Right lobe of liver (tissue), 6 donors: ENCODE results near the gene BSCL2. TPM values are rescaled to one million over a fixed set of nuclear protein-coding genes. Genes with fewer than 3 reads are reported as not detected.

Experiments used
- ATAC-seq, 4 donors: fragments of 200-7000 bp; cut with Tn5 transposase; one replicate each; pipeline ENCODE4 v1.9.1; 2020; ENCODE audit warnings: mild to moderate bottlenecking in 4 of 4, moderate library complexity in 4 of 4
- DNase-seq, 3 donors: peaks; one replicate each; pipeline ENCODE4 v3.0.0-alpha.2; 2020
- H3K27ac ChIP-seq, 3 donors: fragments of 200-600 bp; one replicate each; pipeline ENCODE4 v1.8.0; 2022
- H3K27me3 ChIP-seq, 2 donors: fragments of 200-600 bp; one replicate each; pipeline ENCODE4 v1.8.0; 2022
- H3K36me3 ChIP-seq, 4 donors: fragments of 200-600 bp; sonication (generic) in 1 of 4; one replicate each; pipeline versions ENCODE4 v1.5.1 to v1.8.0; 2017 to 2022; ENCODE audit warnings: control low read depth in 1 of 4
- H3K4me1 ChIP-seq, 4 donors: fragments of 200-600 bp; sonication (generic) in 1 of 4; one replicate each; pipeline versions ENCODE4 v1.5.1 to v1.8.0; 2017 to 2022; ENCODE audit warnings: control low read depth in 1 of 4
- H3K4me3 ChIP-seq, 3 donors: fragments of 200-600 bp; one replicate each; pipeline ENCODE4 v1.8.0; 2022
- H3K9me3 ChIP-seq, 4 donors: fragments of 200-600 bp; sonication (generic) in 1 of 4; one replicate each; pipeline versions ENCODE4 v1.5.1 to v1.8.0; 2017 to 2022; ENCODE audit warnings: control low read depth in 1 of 4
- POLR2A ChIP-seq: fragments of 450-650 bp; IDR thresholded peaks from one replicate; pipeline ENCODE4 v1.6.1; 2017; ENCODE audit warnings: antibody characterized with exemption, mild to moderate bottlenecking
- WGBS: methylation state at CpG from one replicate; pipeline ENCODE4 v1.1.6; 2018; ENCODE audit warnings: low coverage, low lambda C conversion rate; ENCODE audit not compliant: insufficient coverage; ENCODE audit errors: missing lambda C conversion rate; 5-methylcytosine and 5-hydroxymethylcytosine counted together
- intact Hi-C, 2 donors: fragments of 100-400 bp; cut with DNase I; formaldehyde crosslinking; loops; one replicate each; pipeline versions ENCODE4 v1.11.2 to v1.14.1; 2022
- total RNA-seq, 6 experiments: library from RNA; depleted of rRNA in 2 of 6; stranded (reverse); fragments of >200 nt in 2 of 6; fragmentation: NEBNext Ultra II Directional in 3 of 6; extraction: Animal tissue kit (Norgen Biotek cat#: 25700) in 3 of 6; gene quantifications; one replicate each; pipeline versions ENCODE4 v1.1.0 to v1.2.4, GENCODE V29; 2016 to 2023
- TF ChIP-seq, protein P1 (sequence below), 4 donors: fragments of 200-600 bp in 3 of 4; fragments of 450-650 bp in 1 of 4; IDR thresholded peaks; one replicate each; pipeline versions ENCODE4 v1.5.1 to v1.8.0; 2016 to 2022; ENCODE audit warnings: antibody characterized with exemption in 4 of 4, mild to moderate bottlenecking in 2 of 4
- donor health status: DM: no; HTN: yes; CAD: no.
- donor health status: DM: no; HTN: no; CAD: no.
- donor health status: DM: no; HTN: no; CAD: no.
- donor health status: DM: no; HTN: yes; CAD: no.
- donor health status: DM: no; HTN: yes; CAD: no.

Gene BSCL2
- total RNA-seq, 6 experiments from 2014 or later = 18.8 to 41.4 (median 34.3) TPM

DNA sequence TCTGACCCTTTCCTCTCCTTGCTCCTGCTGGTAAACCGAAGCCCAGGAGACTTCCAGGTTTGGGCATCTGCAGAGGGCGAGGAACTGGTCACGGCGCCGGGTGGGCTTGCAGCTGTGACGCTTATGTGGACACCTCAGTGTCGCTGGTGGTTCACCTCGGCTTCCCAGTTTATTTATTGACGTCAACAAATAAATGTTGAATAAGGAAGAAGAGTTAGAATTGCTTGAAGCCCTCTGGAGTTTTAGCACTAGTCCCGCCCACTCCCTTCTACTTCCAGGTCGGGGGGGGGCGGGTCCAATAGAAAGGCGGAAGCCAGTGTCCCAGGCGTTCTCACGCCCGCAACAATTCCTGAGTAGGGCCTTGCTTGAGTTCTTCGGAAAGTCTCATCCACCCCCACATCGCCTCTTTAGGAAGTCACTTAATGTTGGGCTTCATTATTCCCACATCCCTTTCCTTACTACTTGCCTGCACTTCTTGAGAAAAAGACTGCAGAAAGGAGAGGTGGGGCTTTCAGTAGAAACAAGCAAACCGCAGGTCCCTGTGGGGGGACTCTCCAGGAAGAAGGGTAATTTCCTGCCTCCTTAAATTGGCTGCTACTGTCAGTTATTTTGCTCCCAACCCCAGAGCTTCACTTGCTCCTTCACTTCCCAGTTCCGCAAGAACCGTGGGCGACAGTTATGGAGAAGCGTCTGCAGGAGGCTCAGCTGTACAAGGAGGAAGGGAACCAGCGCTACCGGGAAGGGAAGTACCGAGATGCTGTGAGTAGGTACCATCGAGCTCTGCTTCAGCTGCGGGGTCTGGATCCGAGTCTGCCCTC, 21.2 kb upstream of the BSCL2 start, which contains the start of gene TTC9C:
Gene TTC9C, plus strand, starts transcription at position 316 of the 818 bp plus-strand sequence. Its CDS starts 363 bp downstream, at position 679.
- WGBS = 1% methylated on average over 27 of the region's 29 CpGs
- intact Hi-C loops = no loop called here
- ATAC-seq = peak; percentile 65 to 76 (median 66)

DNA sequence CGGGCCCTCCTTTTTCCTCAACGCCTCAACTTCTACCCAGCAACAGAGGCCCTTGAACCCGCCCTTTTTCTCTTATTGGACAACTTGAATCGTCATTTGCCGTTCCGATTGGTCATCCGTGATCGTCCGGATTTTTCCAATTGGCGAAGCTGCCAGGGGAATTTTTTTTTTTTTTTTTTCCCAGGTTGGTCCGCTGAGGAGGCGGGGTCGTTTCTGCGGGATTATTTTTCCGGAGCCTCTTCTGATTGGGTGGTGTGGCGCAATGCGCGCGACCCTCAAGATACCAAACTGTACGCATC, 20.6 kb upstream of the BSCL2 start:
- Histone ChIP-seq H3K27ac (peak overlapping the region; percentile 79 to 90 (median 88)), H3K4me3 (peak overlapping the region; percentile 83 to 93 (median 84)), H3K27me3 (no peaks in the 10 kb centered on the region), H3K36me3 (peaks cover 2 to 22% (median 7%) of the 10 kb centered on the region in 4 donors), H3K9me3 (no peaks in the 10 kb centered on the region), H3K4me1 (peaks cover 0 to 31% (median 14%) of the 10 kb centered on the region in 4 donors)
- 1% methylated on average over 20 of the region's 20 CpGs for WGBS
- TF ChIP-seq, protein P1, sequence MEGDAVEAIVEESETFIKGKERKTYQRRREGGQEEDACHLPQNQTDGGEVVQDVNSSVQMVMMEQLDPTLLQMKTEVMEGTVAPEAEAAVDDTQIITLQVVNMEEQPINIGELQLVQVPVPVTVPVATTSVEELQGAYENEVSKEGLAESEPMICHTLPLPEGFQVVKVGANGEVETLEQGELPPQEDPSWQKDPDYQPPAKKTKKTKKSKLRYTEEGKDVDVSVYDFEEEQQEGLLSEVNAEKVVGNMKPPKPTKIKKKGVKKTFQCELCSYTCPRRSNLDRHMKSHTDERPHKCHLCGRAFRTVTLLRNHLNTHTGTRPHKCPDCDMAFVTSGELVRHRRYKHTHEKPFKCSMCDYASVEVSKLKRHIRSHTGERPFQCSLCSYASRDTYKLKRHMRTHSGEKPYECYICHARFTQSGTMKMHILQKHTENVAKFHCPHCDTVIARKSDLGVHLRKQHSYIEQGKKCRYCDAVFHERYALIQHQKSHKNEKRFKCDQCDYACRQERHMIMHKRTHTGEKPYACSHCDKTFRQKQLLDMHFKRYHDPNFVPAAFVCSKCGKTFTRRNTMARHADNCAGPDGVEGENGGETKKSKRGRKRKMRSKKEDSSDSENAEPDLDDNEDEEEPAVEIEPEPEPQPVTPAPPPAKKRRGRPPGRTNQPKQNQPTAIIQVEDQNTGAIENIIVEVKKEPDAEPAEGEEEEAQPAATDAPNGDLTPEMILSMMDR (IDR thresholded peaks at IDR 0.05) = no peak
- TF ChIP-seq POLR2A = no peak
- peak; percentile 74 to 82 (median 77) for ATAC-seq
- intact Hi-C loops = no loop called here
- DNase-seq = peak; percentile 71 to 88 (median 80)

More for the DNA sequence above, 21.2 kb upstream of the BSCL2 start, which contains the start of gene TTC9C:
- peak; percentile 86 to 88 (median 87) for DNase-seq
- Histone ChIP-seq H3K4me3 (peak within 1 kb of the TSS; percentile 83 to 93 (median 84)), H3K27me3 (no peaks in the 10 kb centered on the region), H3K36me3 (peaks cover 0 to 22% (median 3%) of the 10 kb centered on the region in 4 donors), H3K9me3 (no peaks in the 10 kb centered on the region), H3K4me1 (peaks cover 0 to 31% (median 14%) of the 10 kb centered on the region in 4 donors), H3K27ac (peak within 1 kb of the TSS; percentile 79 to 90 (median 88))
- TF ChIP-seq POLR2A = peak; percentile 65
- TF ChIP-seq, protein P1 (IDR thresholded peaks at IDR 0.05) = no peak

DNA sequence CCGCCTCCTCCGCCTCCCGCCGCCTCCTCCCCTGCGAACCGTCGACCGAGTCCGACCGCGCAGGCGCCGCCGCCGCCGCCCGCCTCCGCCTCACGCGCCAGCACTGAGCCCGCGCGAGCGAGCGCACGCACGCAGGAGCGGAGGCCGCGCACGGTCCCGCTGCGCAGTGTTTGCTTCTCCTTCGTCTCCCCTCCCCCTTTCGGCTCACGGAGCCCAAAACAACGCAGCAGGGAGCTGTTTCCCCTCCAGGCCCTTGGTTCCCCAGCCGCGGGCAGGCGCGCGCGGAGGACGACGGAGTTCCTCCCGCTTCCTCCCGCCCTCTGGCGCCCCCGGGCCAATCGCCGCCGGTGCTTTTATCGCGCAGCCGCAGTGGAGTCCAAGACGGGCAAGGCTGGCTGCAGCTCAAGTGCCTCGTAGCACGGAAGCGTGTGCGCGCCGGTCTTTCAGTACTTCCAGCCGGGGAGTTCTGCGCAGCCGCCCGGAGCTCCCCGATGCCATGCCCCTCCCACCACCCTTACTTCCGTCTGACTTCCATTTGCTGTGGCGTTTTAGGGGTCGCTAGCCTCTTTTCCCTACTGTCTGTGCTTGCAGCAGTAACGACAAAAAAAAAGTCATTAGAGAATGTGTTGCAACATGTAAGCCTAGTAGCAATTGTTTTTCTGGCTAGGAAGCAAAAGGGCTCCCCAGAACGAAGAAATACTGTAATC, 20.1 kb upstream of the BSCL2 start, which contains the start of gene HNRNPUL2:
Gene HNRNPUL2, minus strand, starts transcription at position 293 of the 707 bp plus-strand sequence. CDS start 301 bp downstream, outside the sequence.
- no peaks in the 10 kb centered on the region for H3K9me3 ChIP-seq
- ATAC-seq (peak; percentile 88 to 92 (median 89)), DNase-seq (peak; percentile 99)
- 0% methylated on average over 47 of the region's 72 CpGs for WGBS
- peaks cover 7 to 23% (median 12%) of the 10 kb centered on the region in 4 donors for H3K36me3 ChIP-seq
- H3K4me1 ChIP-seq = peaks cover 0 to 31% (median 14%) of the 10 kb centered on the region in 4 donors
- intact Hi-C loops = no loop called here
- TF ChIP-seq POLR2A = peak; percentile 93
- TF ChIP-seq, protein P1 (IDR thresholded peaks at IDR 0.05) = no peak
- H3K27me3 ChIP-seq = no peaks in the 10 kb centered on the region
- H3K27ac ChIP-seq = peak within 1 kb of the TSS; percentile 79 to 90 (median 88)
- peak within 1 kb of the TSS; percentile 83 to 93 (median 84) for H3K4me3 ChIP-seq

DNA sequence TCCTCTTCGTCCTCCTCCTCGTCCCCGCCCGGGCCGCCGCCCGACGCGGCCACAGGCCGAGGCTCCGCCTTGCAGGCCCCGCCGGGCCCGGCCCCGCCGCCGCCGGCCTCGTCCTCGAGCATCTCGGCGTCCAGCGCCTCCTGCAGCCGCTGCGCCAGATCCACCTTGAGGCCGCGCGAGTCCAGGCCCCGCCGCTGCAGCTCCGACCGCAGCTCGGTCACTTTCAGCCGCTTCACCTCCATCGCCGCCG, 19.6 kb upstream of the BSCL2 start:
- peak overlapping the region; percentile 79 to 90 (median 88) for H3K27ac ChIP-seq
- no peak for DNase-seq
- ATAC-seq = peak in 1 of 4 donors; percentile 2
- no peaks in the 10 kb centered on the region for H3K9me3 ChIP-seq
- H3K27me3 ChIP-seq = no peaks in the 10 kb centered on the region
- peaks cover 0 to 31% (median 14%) of the 10 kb centered on the region in 4 donors for H3K4me1 ChIP-seq
- WGBS = no CpG with 5 or more reads among the region's 37 CpGs
- peaks cover 12 to 28% (median 16%) of the 10 kb centered on the region in 4 donors for H3K36me3 ChIP-seq
- TF ChIP-seq, protein P1 (IDR thresholded peaks at IDR 0.05) = no peak
- no peak for TF ChIP-seq POLR2A
- intact Hi-C loops = no loop called here
- H3K4me3 ChIP-seq = peak overlapping the region; percentile 83 to 93 (median 84)
